Metanephros (tissue), 2 donors: Measurements from ENCODE around the gene CROCC. TPM values are rescaled to one million over a fixed set of nuclear protein-coding genes. Genes with fewer than 3 reads are reported as not detected.

Source experiments
- small RNA-seq: library from RNA; depleted of rRNA; stranded (forward); fragments of <200 nt; gene quantifications from one replicate; pipeline ENCODE3, GENCODE V24; 2014; ENCODE audit warnings: low replicate concordance
- total RNA-seq: library from RNA; depleted of rRNA; stranded (reverse); fragments of >200 nt; gene quantifications from one replicate; pipeline ENCODE4 v1.2.3, GENCODE V29; 2014

Gene CROCC, protein sequence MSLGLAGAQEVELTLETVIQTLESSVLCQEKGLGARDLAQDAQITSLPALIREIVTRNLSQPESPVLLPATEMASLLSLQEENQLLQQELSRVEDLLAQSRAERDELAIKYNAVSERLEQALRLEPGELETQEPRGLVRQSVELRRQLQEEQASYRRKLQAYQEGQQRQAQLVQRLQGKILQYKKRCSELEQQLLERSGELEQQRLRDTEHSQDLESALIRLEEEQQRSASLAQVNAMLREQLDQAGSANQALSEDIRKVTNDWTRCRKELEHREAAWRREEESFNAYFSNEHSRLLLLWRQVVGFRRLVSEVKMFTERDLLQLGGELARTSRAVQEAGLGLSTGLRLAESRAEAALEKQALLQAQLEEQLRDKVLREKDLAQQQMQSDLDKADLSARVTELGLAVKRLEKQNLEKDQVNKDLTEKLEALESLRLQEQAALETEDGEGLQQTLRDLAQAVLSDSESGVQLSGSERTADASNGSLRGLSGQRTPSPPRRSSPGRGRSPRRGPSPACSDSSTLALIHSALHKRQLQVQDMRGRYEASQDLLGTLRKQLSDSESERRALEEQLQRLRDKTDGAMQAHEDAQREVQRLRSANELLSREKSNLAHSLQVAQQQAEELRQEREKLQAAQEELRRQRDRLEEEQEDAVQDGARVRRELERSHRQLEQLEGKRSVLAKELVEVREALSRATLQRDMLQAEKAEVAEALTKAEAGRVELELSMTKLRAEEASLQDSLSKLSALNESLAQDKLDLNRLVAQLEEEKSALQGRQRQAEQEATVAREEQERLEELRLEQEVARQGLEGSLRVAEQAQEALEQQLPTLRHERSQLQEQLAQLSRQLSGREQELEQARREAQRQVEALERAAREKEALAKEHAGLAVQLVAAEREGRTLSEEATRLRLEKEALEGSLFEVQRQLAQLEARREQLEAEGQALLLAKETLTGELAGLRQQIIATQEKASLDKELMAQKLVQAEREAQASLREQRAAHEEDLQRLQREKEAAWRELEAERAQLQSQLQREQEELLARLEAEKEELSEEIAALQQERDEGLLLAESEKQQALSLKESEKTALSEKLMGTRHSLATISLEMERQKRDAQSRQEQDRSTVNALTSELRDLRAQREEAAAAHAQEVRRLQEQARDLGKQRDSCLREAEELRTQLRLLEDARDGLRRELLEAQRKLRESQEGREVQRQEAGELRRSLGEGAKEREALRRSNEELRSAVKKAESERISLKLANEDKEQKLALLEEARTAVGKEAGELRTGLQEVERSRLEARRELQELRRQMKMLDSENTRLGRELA (N-terminal part only)
- total RNA-seq = 31.6 TPM

DNA sequence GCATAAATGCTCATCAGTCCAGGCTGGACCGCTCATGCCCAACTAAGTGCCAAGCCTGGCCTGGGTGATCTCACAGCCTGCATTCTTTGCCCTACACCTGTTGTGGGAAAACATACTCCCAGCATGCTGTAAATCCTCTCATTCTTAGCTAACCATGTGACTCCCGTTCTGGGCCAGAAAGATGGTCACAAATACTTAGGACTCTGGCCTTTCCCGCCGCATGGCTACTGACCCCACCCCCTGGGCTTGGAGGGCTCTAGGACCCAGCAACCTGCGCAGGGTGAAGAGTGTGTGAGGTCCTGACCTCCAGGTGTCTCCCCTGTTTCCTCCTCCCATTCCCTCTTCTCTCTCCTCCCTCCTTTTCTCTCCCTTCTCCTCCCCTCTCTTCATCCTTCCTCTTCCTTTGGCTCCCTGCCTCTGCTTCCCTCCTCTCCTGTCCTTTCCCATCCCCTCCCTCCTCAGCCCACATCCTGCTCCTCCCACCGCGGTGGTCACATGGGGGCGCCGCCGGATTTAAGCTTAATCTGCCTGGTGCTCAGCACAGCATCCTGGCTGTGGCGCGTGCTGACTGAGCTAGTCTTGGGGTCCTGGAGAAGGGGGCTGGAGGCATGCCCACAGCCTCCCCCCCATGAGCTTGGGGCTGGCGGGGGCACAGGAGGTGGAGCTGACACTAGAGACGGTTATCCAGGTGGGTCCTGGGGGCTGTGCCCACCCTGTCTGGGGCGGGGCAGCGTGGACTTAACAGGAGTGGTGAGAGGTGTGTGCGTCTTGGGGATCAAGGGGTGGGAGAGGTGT, at the start of gene CROCC:
CROCC (plus strand) TSS at position 541 of the 795 bp plus-strand sequence; CDS start at position 629, 88 bp downstream.

DNA sequence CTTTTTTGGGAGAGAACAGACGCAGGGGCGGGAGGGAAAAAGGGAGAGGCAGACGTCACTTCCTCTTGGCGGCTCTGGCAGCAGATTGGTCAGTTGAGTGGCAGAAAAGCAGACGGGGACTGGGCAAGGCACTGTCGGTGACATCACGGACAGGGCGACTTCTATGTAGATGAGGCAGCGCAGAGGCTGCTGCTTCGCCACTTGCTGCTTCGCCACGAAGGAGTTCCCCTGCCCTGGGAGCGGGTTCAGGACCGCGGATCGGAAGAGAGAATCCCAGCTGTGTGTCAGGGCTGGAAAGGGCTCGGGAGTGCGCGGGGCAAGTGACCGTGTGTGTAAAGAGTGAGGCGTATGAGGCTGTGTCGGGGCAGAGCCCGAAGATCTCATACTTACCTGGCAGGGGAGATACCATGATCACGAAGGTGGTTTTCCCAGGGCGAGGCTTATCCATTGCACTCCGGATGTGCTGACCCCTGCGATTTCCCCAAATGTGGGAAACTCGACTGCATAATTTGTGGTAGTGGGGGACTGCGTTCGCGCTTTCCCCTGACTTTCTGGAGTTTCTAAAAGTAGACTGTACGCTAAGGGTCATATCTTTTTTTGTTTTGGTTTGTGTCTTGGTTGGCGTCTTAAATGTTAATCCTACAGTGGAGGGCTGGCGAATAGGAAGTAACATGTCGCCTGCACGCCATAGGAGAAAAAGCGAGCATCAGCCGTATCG, 26.0 kb upstream of the CROCC start, which contains the start of gene RNU1-2:
RNU1-2 (plus strand) TSS at position 383 of the 718 bp plus-strand sequence.

DNA sequence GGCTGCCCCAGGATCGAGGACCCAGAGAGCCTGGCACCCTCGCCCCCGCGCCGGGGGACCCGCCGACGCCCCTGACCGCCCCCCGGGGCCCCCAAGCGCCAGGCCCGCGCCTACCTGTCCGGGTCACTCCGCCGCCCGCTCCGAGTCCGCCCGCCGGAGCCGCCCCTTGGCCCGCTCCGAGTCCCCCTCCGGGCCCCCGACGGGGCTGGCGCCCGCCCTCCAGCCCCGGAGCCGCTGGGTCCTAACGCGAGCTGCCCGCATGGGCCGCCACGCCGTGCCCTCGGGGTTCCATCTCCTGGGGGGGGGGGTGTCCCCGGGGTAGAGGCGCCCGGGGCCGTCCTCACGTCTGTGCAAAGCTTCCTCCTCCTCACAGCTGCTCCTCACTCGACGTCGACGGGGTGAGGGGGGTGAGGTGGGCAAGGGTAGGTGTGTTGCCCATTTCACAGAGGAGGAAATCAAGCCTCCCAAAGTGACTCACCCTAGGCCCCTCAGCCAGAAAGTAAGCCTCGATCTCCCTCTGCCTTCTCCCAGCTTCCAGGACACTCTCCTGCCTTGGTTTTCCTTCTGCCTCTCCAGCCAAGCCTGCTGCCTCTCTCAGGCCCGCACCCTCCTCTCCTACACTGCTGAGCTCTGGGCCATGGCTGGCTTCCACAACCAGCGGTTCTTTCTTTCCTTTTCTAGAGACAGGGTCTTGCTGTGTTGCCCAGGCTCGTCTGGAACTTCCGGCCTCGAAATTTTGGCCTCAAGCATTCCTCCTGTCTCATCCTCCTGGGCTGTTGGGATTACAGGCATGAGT, 58.9 kb downstream of the CROCC start, which contains the start of gene MFAP2:
MFAP2 (minus strand) TSS at position 148 of the 796 bp plus-strand sequence. CDS start 2,347 bp downstream, outside the sequence.

GRCh38 chr1:17011439-17012307, 89.9 kb downstream of the CROCC start, which contains the start of gene ATP13A2:
Gene ATP13A2, minus strand, starts transcription at chr1:17011928. Its CDS starts 190 bp downstream, at chr1:17011738.

Small RNA genes within 50 kb of the gene (small RNA-seq; reads per million reads assigned to genes)
- gene RNU1-2 = not detected
- not detected for gene RNU1-5P

Other genes with a start within 250 kb of the CROCC start
- gene RNU1-4, start 181.4 kb upstream of the CROCC start, total RNA-seq = 7,909 TPM
- gene RNU1-2, start 26.0 kb upstream of the CROCC start, total RNA-seq = 7,909 TPM
- gene MFAP2, start 58.7 kb downstream of the CROCC start, total RNA-seq = 66.2 TPM
- 24.7 TPM for gene ATP13A2, start 90.0 kb downstream of the CROCC start, total RNA-seq
- gene SDHB, start 132.1 kb downstream of the CROCC start, total RNA-seq = 89.6 TPM
- gene PADI2, start 197.5 kb downstream of the CROCC start, total RNA-seq = 21.5 TPM